ENCODE measurements around the gene SLC25A21.

SLC25A21 gene

DNA sequence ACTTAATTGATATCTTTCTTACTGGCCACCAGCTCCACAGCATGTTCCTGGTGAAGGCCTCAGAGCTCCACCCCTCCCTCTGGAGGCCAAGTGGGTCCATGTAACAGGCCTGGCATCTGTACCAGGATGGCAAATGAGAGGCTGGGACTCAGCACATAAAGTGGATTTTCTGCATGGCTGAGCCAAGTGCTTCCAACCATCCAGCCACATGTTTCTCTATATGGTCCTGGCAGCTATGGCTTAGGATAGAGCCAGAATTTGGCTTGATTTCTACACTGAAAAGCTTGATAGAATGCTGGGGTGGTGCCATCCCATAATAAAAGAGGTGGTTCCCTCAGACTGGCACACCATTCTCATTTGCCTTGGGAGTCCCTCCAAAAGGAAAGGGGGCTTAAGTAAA lies 416.6 kb downstream of the SLC25A21 start:
- no peak overlapping the region for H3K27ac ChIP-seq
- no peak for DNase-seq (ENCODE audit: low read depth, low spot score)

DNA sequence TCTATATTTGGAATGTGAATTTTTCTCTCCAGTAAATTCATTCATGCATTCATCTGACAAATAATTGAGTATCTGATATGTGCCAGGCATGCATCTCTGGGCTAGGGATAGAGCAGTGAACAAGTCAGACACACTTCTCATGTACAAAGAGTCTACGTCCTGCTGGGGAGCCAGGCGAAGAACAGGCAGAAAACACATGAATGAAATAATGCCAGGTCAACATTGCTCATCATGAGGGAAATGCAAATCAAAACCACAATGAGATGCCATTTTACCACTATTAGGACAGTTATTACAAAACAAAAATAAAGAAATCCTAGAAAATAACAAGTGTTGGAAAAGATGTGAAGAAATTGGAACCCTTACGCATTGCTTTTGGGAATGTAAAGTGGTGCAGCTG lies 420.5 kb downstream of the SLC25A21 start:
- peak overlapping the region; percentile 57 for H3K27ac ChIP-seq
- peak; percentile 34 for DNase-seq (ENCODE audit: low read depth, low spot score)

DNA sequence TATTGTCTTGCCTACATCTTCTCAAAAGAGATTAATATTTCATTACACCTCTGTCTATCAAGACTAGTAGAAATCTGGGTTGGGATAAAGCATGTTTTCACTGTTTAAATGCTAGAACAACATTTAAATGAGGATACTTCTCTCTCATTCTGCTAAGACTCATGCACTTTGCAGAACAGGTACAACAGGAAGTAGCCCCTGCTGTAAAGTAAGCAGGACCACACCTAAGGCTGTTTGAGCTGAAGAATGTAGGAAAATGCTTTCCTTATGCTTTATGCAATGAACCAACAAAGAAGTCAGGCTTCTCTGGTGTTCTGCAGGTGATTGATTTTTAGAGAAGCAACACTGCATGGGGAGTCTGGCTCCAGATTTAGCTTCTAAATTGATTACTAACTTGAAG lies 421.3 kb downstream of the SLC25A21 start:
- peak overlapping the region; percentile 57 for H3K27ac ChIP-seq
- peak; percentile 53 for DNase-seq (ENCODE audit: low read depth, low spot score)

DNA sequence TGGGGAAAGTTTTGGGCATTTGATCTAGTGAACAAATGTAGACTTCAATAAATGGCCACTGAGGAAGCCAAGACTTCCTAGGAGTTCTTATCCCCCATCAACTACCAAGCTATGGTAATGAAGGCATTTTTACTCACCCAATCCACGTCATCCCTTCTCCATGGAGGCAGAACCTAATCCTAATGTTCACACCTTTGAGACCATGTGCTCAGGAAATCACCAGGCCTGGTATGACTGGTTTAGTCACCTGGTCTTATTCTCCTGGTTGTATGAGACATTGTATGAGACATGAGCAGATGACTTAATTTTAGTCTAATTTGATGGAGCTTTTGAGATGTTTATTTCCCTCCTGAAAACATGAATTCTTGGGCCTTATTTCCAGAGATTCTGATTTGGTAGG lies 422.2 kb downstream of the SLC25A21 start:
- H3K27ac ChIP-seq = peak overlapping the region; percentile 57
- DNase-seq (ENCODE audit: low read depth, low spot score) = no peak

DNA sequence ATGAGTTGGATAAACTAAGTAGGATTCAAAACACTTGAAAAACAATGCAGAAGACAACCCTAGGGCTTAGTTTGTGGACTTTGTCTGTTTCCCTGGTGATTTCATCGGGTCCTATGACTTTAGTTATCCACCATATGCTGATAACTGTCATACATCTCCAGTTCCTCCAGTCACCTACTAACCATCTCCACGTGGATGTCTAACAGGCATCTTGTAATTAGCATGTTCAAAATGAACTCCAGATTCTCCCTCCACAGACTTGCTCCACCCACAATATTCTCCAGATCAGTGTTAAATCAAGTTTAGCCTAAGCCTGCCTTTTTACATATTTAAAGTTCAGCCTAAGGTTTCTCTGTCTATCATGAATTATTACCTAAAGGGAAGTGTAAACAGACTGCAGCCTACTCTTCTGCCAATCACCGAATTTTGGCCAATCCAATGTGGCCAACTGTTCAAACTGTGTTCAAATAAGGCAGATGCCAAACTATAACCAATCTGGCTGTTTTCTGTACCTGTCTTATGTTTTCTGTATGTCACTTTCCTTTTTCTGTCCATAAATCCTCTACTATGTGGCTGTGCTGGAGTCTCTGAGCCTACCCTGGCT lies 423.7 kb downstream of the SLC25A21 start:
- no peak overlapping the region for H3K27ac ChIP-seq
- DNase-seq (ENCODE audit: low read depth, low spot score) = no peak

DNA sequence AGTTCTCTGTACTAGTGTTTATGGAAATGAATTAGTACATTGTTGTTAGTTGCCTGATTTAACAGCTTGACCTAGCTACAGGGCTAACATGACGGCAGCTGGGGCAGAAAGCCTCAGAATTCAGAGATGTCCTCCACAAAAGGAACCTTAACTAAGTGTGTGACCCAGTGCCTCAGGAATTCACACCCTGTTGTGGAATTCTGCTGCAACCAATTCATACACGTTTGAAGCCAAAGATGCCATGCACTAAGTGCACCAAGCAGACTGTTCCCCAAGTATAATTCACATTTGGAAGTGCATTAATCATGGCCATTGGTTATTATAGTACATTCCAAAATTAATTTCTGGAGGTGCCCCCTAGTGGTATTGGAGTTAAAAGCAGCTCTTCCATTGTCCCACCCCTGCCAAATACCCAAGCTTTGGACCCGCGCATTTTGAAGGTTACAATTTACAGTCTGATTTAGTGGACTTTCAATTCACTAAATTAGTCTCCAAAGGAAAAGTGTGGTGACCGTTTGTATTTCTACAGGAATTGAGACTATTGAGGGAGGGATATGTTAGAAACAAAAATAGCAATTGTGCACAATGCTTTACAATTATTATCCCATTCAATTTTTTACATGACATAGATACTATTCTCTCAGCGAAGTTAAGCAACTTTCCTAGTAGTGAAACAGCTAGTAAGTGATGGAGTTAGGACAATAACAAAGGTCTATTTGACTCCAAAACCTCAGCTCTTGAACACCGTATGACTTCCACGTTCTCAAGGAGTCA lies 424.8 kb downstream of the SLC25A21 start:
- no peak for DNase-seq (ENCODE audit: low read depth, low spot score)
- no peak overlapping the region for H3K27ac ChIP-seq

DNA sequence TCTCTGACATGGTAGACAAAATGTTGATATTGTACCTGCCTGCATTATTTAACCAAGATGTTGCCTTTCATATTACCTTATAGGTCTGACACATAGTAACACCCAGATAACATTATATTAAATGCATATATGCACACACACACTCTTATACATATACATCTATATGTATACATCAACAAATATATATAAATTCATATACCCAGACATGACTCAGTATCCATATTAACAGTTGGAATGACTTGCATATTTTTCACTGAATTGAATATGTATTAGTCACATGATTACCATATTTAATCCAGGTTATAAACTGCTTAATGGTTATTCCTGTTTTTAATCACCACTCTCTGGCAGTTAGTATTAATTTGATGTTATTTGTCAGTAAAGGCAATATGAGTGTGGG lies 425.5 kb downstream of the SLC25A21 start:
- DNase-seq (ENCODE audit: low read depth, low spot score) = no peak

DNA sequence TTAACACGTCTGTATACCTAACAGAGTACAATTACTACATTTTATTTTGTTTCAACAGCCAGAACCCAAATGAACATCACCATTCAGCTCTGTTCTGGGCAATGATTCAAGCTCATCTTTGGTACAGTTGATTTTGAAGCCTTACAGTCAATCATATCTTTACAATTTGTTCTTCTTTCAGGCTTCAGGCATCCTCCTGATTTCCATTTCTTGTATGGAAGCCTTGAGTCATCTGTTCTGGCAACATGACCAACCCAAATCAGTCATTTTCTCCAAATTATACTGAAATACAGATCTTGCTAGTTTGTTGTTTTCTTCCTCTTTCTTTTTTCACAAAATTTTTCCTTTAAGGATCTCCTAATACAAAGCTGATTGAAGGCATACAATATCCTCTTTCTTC lies 430.5 kb downstream of the SLC25A21 start:
- no peak overlapping the region for H3K27ac ChIP-seq
- DNase-seq (ENCODE audit: low read depth, low spot score) = no peak

More for the DNA sequence above, 425.5 kb downstream of the SLC25A21 start:
- H3K27ac ChIP-seq = no peak overlapping the region

- H3K27ac ChIP-seq = no peak overlapping the region
- DNase-seq (ENCODE audit: low read depth, low spot score) = no peak
Observed at GRCh38 chr14:36738269-36738668, 434.1 kb downstream of the SLC25A21 start.

- no peak for DNase-seq (ENCODE audit: low read depth, low spot score)
Observed at GRCh38 chr14:36726128-36726527, 446.3 kb downstream of the SLC25A21 start.

GRCh38 chr14:36724162-36724561 lies 448.2 kb downstream of the SLC25A21 start:
- no peak for DNase-seq (ENCODE audit: low read depth, low spot score)
- H3K27ac ChIP-seq = no peak overlapping the region

More at GRCh38 chr14:36726128-36726527, 446.3 kb downstream of the SLC25A21 start:
- no peak overlapping the region for H3K27ac ChIP-seq

DNA sequence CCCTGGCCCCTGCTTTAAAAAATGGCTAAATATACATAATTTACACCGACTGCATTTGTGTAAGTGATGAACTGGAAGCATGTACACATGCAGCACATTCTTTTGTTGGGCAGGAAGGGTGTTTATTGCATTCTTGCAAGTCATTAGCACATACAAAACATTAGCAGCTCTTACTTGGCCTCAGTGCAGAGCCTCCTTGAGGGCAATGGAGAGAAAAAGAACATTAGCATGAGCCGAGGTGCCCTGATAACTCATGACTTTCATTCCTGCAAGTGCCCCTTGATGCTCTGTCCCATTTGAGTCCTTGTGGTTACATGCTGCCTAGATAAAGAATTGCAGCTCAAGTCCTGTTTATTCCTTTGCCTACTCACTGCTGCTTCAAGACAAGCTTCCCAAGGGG lies 448.9 kb downstream of the SLC25A21 start:
- no peak for DNase-seq (ENCODE audit: low read depth, low spot score)
- no peak overlapping the region for H3K27ac ChIP-seq

- no peak for DNase-seq (ENCODE audit: low read depth, low spot score)
- H3K27ac ChIP-seq = no peak overlapping the region
Observed at GRCh38 chr14:36721877-36722276, 450.5 kb downstream of the SLC25A21 start.

- no peak overlapping the region for H3K27ac ChIP-seq
- DNase-seq (ENCODE audit: low read depth, low spot score) = no peak
Observed at GRCh38 chr14:36720657-36721056, 451.7 kb downstream of the SLC25A21 start.

- H3K27ac ChIP-seq = no peak overlapping the region
- no peak for DNase-seq (ENCODE audit: low read depth, low spot score)
Observed at GRCh38 chr14:36719823-36720222, 452.6 kb downstream of the SLC25A21 start.

DNA sequence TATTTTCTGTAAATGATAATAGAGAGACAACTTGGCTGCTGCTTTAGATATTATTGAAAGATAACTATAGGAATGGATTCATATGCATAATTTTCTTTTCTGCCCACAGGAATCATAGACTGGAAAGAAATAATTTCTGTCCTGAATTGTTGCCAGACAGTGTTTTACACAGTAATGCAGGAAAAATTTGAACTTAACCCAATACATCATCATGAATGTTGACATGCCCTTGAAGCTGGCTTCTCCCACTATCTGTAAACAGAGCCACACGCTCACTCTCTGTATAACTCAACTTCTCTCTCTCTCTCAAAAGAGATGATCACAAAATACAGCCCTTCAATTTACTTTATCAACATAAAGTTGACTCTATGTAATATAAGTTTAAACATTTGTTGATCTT lies 454.2 kb downstream of the SLC25A21 start:
- DNase-seq (ENCODE audit: low read depth, low spot score) = no peak
- H3K27ac ChIP-seq = no peak overlapping the region

GRCh38 chr14:36717363-36717762 lies 455.0 kb downstream of the SLC25A21 start:
- H3K27ac ChIP-seq = no peak overlapping the region
- no peak for DNase-seq (ENCODE audit: low read depth, low spot score)

DNA sequence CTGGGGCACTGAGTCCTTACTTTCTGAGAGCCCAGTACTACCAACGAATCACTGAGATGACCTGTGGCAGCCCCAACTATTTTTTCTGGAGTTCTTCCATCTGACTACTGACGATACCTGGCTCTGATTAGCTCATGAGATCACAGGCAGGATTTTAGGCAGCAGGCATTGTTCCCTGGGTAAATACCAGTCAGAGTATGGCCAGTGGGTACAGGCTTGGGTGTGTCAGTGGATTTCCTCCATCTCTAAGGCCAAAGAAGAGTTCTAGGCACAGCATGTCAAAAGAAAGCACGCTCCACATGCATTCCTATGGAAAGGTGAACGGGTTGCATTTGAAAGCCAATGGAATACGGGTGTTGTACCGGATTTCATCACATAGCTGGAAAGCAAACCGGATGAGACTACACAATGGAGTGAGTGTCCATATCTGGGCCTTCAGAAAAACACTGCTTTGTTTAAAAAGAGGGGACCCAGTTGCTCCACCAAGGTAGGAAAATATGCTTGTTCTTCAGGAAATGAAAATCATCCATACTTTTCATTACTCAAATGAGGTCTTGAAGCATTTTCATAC lies 455.7 kb downstream of the SLC25A21 start:
- peak overlapping the region; percentile 15 for H3K27ac ChIP-seq
- peak; percentile 22 for DNase-seq (ENCODE audit: low read depth, low spot score)

DNA sequence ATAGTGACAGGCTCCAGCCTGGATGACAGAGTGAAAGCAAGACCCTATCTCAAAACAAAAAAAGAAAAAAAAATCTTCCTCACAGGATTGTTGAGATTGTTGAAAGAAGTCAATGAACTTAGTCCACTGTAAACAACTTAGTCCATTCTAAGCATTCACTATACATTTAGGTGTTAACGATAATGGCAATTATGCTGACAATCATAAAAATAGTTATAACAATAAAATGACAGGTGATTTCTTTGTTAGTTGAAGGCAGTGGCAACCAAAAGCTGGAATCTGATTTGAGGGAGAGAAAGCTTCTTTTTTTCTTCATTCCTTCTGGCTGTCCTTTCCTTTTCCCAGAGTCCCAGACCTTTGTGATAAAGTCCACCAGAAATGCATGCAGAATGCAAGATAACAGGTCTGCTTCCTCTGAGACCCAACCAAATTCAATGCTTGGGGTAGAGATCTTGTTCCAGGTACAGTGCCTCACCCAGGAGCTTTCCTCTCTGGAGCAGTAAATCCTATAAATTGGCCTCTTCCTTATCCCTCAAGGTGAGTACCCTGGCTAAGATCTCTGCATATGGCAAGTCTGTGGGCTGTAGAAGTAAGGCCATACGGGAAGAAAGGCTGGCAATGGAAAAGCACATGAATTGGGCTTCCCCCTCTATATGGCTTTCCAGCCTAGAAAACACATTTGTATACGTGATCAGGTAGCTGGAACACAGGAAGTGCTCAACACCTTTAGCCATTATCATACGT lies 458.3 kb downstream of the SLC25A21 start:
- no peak overlapping the region for H3K27ac ChIP-seq
- no peak for DNase-seq (ENCODE audit: low read depth, low spot score)

DNA sequence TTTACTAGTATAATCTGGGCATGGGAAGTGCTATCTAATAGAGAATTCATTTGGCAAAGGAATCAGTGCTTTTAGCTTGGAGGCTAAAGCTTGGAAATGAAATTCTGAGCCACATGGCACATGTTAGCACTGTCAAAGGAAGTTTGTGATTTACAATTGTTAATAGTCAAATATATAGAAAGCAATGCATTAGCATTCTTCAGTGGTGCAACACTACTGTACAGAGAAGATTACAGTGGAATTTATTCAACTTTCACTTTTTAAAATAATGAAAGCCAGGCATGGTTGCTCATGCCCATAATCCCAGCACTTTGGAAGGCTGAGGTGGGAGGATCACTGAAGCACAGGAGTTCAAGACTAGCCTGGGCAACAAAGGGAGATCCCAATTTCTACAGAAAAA lies 464.8 kb downstream of the SLC25A21 start:
- no peak for DNase-seq (ENCODE audit: low read depth, low spot score)
- H3K27ac ChIP-seq = no peak overlapping the region

DNA sequence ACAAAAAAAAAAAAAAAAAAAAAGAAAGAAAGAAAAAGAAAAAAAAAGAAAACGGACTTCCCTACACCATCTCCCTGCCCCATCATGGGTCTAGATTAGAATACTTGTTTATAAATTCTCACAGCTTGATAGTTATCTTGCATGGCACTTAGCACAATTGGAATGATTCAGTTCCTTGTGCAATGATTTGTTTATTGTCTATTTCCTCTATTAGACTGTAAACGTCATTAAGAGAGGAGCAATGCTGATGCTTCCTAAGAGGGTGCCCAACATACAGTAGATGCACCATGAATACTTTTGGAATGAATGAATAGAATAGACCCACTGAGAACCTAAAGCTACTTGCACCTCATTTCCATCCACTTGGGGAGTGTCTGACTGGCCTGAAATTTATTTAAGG lies 469.9 kb downstream of the SLC25A21 start:
- no peak overlapping the region for H3K27ac ChIP-seq
- no peak for DNase-seq (ENCODE audit: low read depth, low spot score)

Measured in epithelial cell of prostate (primary cell).